GM12878 (cell line): ENCODE results near the gene MUSK. TPM values are rescaled to one million over a fixed set of nuclear protein-coding genes. Genes with fewer than 3 reads are reported as not detected.
A peak's percentile ranks its signal among the peaks of the same experiment; 100 is the strongest.

ENCODE experiments used
- ATAC-seq: fragments of 200-7000 bp; cut with Tn5 transposase; 3 replicates; pipeline ENCODE4 v1.9.1; 2020; ENCODE audit warnings: mild to moderate bottlenecking, moderate library complexity
- BruUV-seq: library from RNA; stranded (reverse); fragments of 400-500 nt; replicated peaks from 2 replicates; lab custom pipeline; 2021; lab: Mats Ljungman, UMichigan
- CTCF ChIA-PET: fragments of 300-600 bp; sonication (Branson Sonifier 250); formaldehyde crosslinking; extraction: SDS; loops from one replicate; lab custom pipeline; 2021; ENCODE audit warnings: inconsistent platforms; lab: Yijun Ruan, JAX
- POLR2A ChIA-PET: fragments of 350-600 bp; formaldehyde crosslinking; extraction: SDS; loops from one replicate; lab custom pipeline; 2021; ENCODE audit warnings: inconsistent platforms; lab: Charles Lee
- RAD21 ChIA-PET: fragments of 300-600 bp; sonication (Branson Sonifier 250); formaldehyde crosslinking; loops from one replicate; lab custom pipeline; 2023; ENCODE audit warnings: antibody characterized with exemption; ENCODE audit not compliant: unreplicated experiment; lab: Charles Lee
- SMC1A ChIA-PET: fragments of 300-600 bp; sonication (Branson Sonifier 250); formaldehyde crosslinking; loops from one replicate; lab custom pipeline; 2023; ENCODE audit not compliant: unreplicated experiment, uncharacterized antibody; lab: Charles Lee
- DNase-seq: peaks from one replicate; pipeline ENCODE4 v3.0.0-alpha.2; 2011; ENCODE audit warnings: low read depth, low spot score
- FAIRE-seq: peaks from 3 replicates; lab custom pipeline; 2011; peaks lifted over from hg19 to GRCh38; lab: Jason Lieb, UNC
- H2AFZ ChIP-seq: 2 replicates; pipeline ENCODE4 v1.6.0; 2011; ENCODE audit warnings: low read depth, low read length, control low read depth; ENCODE audit not compliant: control insufficient read depth
- H3K27ac ChIP-seq: 2 replicates; pipeline ENCODE4 v1.5.1; 2011; ENCODE audit warnings: control low read depth; ENCODE audit not compliant: control insufficient read depth, insufficient read depth
- H3K27me3 ChIP-seq, 2 experiments: replicated peaks in 1 of 2; 2 replicates each; pipeline versions ENCODE4 v1.6.0 to v1.6.1; 2011; ENCODE audit warnings: low read length in 1 of 2; ENCODE audit not compliant: control insufficient read depth in 2 of 2, insufficient read depth in 2 of 2
- H3K36me3 ChIP-seq, 2 experiments: 2 replicates each; pipeline ENCODE4 v1.5.1; 2011; ENCODE audit warnings: low read length in 1 of 2; ENCODE audit not compliant: control insufficient read depth in 2 of 2, insufficient read depth in 2 of 2
- H3K4me1 ChIP-seq: 2 replicates; pipeline ENCODE4 v1.6.1; 2011; ENCODE audit warnings: mild to moderate bottlenecking, low read length, moderate library complexity, mixed read lengths; ENCODE audit not compliant: control insufficient read depth, insufficient read depth
- H3K4me2 ChIP-seq: 2 replicates; pipeline ENCODE4 v1.6.0; 2011; ENCODE audit warnings: control low read depth; ENCODE audit not compliant: control insufficient read depth, insufficient read depth
- H3K4me3 ChIP-seq: fragments of 200-600 bp; sonication (generic); 2 replicates; pipeline ENCODE4 v1.5.1; 2016
- H3K79me2 ChIP-seq: 2 replicates; pipeline ENCODE4 v1.6.0; 2011; ENCODE audit warnings: low read length; ENCODE audit not compliant: control insufficient read depth, insufficient read depth
- H3K9ac ChIP-seq: 2 replicates; pipeline ENCODE4 v1.8.0; 2011; ENCODE audit warnings: low read length, control low read depth, mixed read lengths; ENCODE audit not compliant: control insufficient read depth, insufficient read depth
- H3K9me3 ChIP-seq: replicated peaks from 3 replicates; pipeline ENCODE4 v1.5.1; 2011; ENCODE audit warnings: mild to moderate bottlenecking, low read length; ENCODE audit not compliant: control insufficient read depth, insufficient read depth
- H4K20me1 ChIP-seq: 2 replicates; pipeline ENCODE4 v1.6.0; 2011; ENCODE audit not compliant: control insufficient read depth, insufficient read depth
- WGBS: methylation state at CpG from one replicate; pipeline ENCODE4 v1.1.6; 2016; ENCODE audit warnings: low lambda C conversion rate; ENCODE audit not compliant: insufficient replicate concordance, insufficient coverage; ENCODE audit errors: missing lambda C conversion rate; 5-methylcytosine and 5-hydroxymethylcytosine counted together
- in situ Hi-C: fragments of 300-500 bp; cut with MboI; formaldehyde crosslinking; loops from 9 replicates; pipeline ENCODE4 v1.14.3; 2018; ENCODE audit warnings: mixed read lengths
- intact Hi-C: fragments of 100-400 bp; cut with micrococcal nuclease; formaldehyde crosslinking; loops from one replicate; pipeline ENCODE4 v1.14.2; 2022; ENCODE audit not compliant: unreplicated experiment
- polyA plus RNA-seq, 11 experiments: library from polyadenylated mRNA; depleted of rRNA in 4 of 11; unstranded in 6 of 11; stranded (reverse) in 5 of 11; fragments of >200 nt; fragmentation: Nextera tagmentation in 4 of 11; fragmentation: Illumina TruSeq in 1 of 11; extraction: Ambion mirVana in 4 of 11; extraction: Trizol in 1 of 11; gene quantifications; 1 replicate in 1 of 11; 2 replicates in 10 of 11; pipeline versions ENCODE4 v1.2.1 to v1.2.3, GENCODE V29; 2011 to 2016; ENCODE audit warnings: inconsistent platforms in 2 of 11, missing spikeins in 2 of 11, low read depth in 1 of 11
- total RNA-seq, 4 experiments: library from RNA; depleted of rRNA in 3 of 4; stranded (reverse); fragments of >200 nt in 3 of 4; fragmentation: Illumina TruSeq in 1 of 4; extraction: Trizol in 1 of 4; gene quantifications; 2 replicates each; pipeline versions ENCODE4 v1.2.1 to v1.2.3, GENCODE V29; 2013 to 2021
- TF ChIP-seq, protein P1 (sequence below): IDR thresholded peaks from 2 replicates; pipeline ENCODE4 v1.6.1; 2012; ENCODE audit warnings: mild to moderate bottlenecking, low read depth, low read length
- TF ChIP-seq, protein P2 (sequence below): fragments of 450-650 bp; IDR thresholded peaks from 2 replicates; pipeline ENCODE4 v1.6.1; 2017; ENCODE audit warnings: mild to moderate bottlenecking

MUSK gene
- total and polyA plus RNA-seq, 10 of the 15 experiments (the other 5 are each of a cell fraction or from before 2014, with no cell fraction given) = 0.04 to 0.19 (median 0.10) TPM; not detected in 5

DNA sequence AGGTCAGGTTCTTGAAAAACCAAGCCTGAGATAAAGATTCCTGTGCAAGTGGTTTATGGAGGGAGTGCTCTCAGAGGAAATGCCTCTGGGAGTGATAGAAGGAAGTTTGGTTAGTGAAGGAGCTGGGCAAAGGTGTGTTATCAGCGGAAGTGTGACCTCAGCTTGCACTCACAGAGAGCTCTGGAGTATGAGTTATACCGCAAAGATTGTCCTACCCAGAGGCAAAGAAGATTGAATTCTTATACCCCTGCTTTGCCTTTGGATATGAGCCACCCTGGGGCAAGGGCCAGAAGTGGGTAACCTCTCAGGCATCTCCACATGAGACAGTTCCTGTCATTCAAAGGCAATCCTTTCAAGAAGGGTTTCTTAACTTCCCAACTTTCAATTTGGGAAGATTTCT, 145.6 kb downstream of the MUSK start:
- Histone ChIP-seq H3K79me2 (no peaks in the 10 kb centered on the region), H3K27me3 (no peaks in the 10 kb centered on the region), H3K4me2 (no peak overlapping the region), H3K27ac (no peak overlapping the region), H4K20me1 (no peaks in the 10 kb centered on the region), H3K9ac (no peak overlapping the region), H3K4me1 (peaks cover 6% of the 10 kb centered on the region), H3K9me3 (peaks cover 2% of the 10 kb centered on the region), H3K4me3 (no peak overlapping the region), H2AFZ (no peak overlapping the region), H3K36me3 (no peaks in the 10 kb centered on the region)
- POLR2A ChIA-PET = no interaction called here
- BruUV-seq = no TSS peak
- SMC1A ChIA-PET = interaction anchor here (1.0 to 2.1 kb wide), 4 partner anchors 10 to 225 kb away, joined by 3 to 5 read pairs (median 4); no protein-coding TSS in a partner anchor
- in situ Hi-C loops (no loop called here), intact Hi-C loops (no loop called here)
- RAD21 ChIA-PET = interaction anchor here (0.6 to 1.2 kb wide), 2 partner anchors 9 to 40 kb away, joined by 3 to 5 read pairs; no protein-coding TSS in a partner anchor
- TF ChIP-seq, protein P1, sequence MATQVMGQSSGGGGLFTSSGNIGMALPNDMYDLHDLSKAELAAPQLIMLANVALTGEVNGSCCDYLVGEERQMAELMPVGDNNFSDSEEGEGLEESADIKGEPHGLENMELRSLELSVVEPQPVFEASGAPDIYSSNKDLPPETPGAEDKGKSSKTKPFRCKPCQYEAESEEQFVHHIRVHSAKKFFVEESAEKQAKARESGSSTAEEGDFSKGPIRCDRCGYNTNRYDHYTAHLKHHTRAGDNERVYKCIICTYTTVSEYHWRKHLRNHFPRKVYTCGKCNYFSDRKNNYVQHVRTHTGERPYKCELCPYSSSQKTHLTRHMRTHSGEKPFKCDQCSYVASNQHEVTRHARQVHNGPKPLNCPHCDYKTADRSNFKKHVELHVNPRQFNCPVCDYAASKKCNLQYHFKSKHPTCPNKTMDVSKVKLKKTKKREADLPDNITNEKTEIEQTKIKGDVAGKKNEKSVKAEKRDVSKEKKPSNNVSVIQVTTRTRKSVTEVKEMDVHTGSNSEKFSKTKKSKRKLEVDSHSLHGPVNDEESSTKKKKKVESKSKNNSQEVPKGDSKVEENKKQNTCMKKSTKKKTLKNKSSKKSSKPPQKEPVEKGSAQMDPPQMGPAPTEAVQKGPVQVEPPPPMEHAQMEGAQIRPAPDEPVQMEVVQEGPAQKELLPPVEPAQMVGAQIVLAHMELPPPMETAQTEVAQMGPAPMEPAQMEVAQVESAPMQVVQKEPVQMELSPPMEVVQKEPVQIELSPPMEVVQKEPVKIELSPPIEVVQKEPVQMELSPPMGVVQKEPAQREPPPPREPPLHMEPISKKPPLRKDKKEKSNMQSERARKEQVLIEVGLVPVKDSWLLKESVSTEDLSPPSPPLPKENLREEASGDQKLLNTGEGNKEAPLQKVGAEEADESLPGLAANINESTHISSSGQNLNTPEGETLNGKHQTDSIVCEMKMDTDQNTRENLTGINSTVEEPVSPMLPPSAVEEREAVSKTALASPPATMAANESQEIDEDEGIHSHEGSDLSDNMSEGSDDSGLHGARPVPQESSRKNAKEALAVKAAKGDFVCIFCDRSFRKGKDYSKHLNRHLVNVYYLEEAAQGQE = no peak
- TF ChIP-seq, protein P2, sequence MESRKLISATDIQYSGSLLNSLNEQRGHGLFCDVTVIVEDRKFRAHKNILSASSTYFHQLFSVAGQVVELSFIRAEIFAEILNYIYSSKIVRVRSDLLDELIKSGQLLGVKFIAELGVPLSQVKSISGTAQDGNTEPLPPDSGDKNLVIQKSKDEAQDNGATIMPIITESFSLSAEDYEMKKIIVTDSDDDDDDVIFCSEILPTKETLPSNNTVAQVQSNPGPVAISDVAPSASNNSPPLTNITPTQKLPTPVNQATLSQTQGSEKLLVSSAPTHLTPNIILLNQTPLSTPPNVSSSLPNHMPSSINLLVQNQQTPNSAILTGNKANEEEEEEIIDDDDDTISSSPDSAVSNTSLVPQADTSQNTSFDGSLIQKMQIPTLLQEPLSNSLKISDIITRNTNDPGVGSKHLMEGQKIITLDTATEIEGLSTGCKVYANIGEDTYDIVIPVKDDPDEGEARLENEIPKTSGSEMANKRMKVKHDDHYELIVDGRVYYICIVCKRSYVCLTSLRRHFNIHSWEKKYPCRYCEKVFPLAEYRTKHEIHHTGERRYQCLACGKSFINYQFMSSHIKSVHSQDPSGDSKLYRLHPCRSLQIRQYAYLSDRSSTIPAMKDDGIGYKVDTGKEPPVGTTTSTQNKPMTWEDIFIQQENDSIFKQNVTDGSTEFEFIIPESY = 0 out of 2 replicates have a peak, but pooled peaks have one; percentile 8
- ATAC-seq (no peak), DNase-seq (no peak), FAIRE-seq (no peak)
- CTCF ChIA-PET = interaction anchor here (1.0 kb wide), 2 partner anchors 58 to 191 kb away, joined by 3 to 4 read pairs; no protein-coding TSS in a partner anchor
- WGBS = 93% methylated on average over 2 of the region's 2 CpGs
